Measurements from ENCODE around the gene ENO3.

ENO3 gene

DNA sequence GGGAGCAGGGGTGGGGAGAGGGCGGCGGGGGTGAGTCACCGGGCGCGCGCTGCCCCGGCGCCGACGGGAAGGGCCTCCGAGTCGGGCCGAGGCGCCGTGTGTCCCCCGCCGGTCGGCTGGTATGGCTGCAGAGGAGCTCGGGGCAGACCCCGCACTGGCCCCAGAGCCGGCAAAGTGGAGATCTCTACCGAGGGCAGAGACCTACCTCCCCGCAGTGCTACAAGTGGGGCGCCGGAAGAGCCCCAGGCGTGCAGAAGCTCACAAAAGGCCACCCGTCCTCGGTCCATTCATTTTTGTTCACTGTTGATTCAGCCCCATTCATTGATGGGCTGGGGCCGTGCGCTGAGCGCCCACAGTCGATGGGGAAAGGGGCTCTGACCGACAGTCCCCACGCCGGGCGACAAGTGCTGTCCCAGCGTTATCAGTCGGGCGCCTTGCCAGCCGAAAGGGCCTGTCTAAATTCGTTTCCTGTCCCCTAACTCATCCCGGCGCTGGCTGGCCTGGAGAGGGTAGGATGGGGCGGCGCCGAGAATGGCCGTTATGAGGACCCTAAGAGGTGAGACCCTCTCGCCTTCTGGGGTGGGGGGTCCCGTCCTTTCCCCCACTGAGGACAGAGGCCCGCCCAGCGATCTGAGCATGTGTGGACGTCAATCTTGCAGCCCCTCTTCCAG lies 709 bp upstream of the ENO3 start:
- peak; percentile 48 for DNase-seq (ENCODE audit: low read depth)

GRCh38 chr17:4951486-4951885 lies 567 bp downstream of the ENO3 start:
- DNase-seq (ENCODE audit: low read depth), result no peak

- DNase-seq (ENCODE audit: low read depth), result no peak
Measured at GRCh38 chr17:4953451-4953961, 2.6 kb downstream of the ENO3 start.

GRCh38 chr17:4955091-4955490 lies 4.2 kb downstream of the ENO3 start:
- DNase-seq (ENCODE audit: low read depth), result no peak

DNA sequence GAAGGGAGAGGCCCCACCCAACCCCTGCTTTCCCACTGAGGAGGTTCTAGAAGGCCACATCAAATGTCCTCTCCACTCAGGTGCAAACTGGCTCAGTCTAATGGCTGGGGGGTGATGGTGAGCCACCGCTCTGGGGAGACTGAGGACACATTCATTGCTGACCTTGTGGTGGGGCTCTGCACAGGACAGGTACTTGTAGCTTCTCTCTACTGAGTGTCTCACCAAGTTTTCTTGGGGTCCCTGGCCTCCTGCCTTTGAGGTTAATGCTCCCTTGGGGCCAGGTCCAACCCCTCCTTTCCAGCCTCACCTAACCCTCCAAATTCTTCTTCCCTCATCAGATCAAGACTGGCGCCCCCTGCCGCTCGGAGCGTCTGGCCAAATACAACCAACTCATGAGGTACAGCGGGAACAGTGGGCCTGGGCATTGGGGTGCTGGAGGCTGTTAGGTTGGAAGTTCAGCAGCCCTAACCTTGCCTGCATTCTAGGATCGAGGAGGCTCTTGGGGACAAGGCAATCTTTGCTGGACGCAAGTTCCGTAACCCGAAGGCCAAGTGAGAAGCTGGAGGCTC lies 5.7 kb downstream of the ENO3 start:
- DNase-seq (ENCODE audit: low read depth), result no peak

DNA sequence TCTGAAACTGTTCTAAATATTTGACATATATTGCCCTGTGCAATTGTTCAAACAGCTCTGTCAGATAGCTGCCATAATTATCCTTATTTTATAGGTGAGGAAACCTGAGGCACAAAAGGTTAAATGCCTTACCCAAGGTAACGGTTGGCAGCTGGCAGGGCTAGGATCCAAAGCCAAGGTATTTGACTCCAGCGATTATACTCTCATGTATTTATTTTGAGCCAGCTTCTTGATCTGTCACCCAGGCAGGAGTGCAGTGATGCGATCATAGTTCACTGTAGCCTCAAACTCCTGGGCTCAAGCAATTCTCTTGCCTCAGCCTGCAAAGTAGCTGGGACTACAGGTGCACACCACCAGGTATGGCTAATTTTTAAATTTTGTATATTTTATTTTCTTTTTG lies 7.2 kb downstream of the ENO3 start:
- DNase-seq (ENCODE audit: low read depth), result no peak

DNA sequence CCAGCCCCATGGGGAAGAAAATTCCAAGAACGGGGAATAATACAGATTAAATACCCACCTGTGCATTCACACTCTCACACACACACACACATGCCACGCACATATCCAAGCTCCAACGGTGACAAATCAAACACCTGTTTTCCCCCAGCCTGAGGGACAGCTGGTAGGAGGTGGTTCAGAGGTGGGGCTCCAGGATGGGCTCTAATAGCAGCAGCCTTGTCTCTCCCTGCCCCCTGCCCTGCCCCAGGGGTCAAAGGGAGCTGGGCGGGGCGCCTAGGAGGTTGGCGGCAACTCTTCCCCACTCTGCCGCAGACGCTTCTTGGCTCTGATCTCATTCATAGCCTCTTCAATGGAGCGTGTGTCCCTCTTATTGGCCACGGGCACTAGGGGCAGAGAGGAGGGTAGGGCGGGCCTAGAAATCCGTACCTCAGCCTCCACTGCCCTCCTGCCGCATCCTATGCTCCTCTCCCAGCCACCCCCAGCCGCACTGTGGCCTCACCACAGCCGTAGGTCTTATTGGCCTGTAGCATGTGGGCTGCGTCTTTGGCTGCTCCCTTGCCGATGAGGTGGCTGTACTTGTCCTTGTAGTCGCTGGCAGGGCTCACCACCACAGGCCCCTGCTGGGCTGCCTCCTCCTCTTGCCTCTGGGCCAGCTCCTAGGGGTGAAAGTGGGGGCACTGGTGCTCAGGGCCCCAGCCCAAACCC lies 8.5 kb downstream of the ENO3 start:
- no peak for DNase-seq (ENCODE audit: low read depth)

GRCh38 chr17:4960279-4960922 lies 9.5 kb downstream of the ENO3 start:
- no peak for DNase-seq (ENCODE audit: low read depth)

- no peak for DNase-seq (ENCODE audit: low read depth)
Measured at GRCh38 chr17:4965311-4965986, 14.5 kb downstream of the ENO3 start.

DNA sequence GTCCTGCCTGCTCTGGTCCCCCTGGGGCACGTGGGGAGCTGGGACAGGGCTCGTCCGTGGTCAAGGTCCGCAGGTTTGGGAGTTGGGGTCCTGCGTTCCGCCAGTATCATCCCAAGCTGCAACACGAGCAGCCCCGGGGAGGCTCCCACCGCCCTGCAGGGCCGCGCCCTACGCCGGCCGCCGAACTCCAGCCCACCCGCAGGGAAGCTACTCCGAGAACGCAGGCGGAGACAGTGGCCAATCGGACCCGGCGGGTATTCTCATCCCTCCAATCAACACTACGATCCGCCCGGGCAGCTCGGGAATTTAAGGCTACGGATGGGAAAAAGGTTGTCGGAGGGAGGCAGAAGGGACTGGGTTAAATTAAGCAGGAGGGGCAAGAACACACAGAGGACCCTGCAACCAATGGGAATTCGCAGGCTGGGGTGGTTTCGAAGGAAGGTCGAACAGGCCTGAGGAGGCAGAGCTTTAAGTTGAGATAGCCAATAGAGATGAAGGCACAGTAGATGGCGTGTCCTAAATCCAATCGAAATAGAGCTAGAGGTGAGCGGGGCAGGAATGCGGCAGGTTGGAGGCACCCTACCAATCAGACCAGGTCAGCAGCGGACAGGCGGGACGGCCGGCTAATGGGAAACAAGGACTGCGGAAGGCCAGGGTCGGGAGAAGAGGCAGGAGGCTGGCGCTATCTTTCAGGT lies 16.1 kb downstream of the ENO3 start:
- peak; percentile 91 for DNase-seq (ENCODE audit: low read depth)

- peak; percentile 90 for DNase-seq (ENCODE audit: low read depth)
Measured at GRCh38 chr17:4967539-4968485, 16.9 kb downstream of the ENO3 start, which contains the start of gene SPAG7. Gene SPAG7, minus strand, starts transcription at chr17:4967817. Its CDS starts 13 bp downstream, at chr17:4967804.

DNA sequence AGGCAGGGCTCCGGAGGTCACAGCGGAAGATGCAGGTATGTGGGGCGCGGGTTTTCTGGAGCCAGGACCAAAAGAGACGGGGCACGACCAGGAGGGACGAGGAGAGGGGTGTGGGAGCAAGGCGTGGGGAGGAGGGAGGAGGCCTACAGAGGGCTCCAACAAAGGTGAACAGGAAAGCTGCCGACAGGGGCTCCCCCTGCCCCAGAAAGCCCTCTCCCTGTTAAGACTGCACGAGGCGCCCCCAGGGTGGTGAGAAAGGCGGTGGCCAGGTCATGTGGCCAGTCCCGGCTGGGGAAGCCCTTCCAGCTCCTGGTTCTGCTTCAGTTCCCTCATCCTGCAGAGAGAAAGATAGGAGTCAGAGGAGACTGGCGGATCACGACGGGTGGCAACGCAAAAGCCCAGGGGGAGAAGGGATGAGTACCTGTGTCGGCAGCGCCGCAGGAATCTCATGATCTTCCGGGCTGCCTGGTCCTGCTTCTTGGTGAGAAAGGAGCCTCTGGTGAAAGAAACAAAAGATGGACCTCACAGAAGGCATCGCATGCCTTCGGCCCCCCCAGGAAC lies 17.6 kb downstream of the ENO3 start:
- DNase-seq (ENCODE audit: low read depth), result no peak

- no peak for DNase-seq (ENCODE audit: low read depth)
Measured at GRCh38 chr17:4969047-4969550, 18.2 kb downstream of the ENO3 start.

DNA sequence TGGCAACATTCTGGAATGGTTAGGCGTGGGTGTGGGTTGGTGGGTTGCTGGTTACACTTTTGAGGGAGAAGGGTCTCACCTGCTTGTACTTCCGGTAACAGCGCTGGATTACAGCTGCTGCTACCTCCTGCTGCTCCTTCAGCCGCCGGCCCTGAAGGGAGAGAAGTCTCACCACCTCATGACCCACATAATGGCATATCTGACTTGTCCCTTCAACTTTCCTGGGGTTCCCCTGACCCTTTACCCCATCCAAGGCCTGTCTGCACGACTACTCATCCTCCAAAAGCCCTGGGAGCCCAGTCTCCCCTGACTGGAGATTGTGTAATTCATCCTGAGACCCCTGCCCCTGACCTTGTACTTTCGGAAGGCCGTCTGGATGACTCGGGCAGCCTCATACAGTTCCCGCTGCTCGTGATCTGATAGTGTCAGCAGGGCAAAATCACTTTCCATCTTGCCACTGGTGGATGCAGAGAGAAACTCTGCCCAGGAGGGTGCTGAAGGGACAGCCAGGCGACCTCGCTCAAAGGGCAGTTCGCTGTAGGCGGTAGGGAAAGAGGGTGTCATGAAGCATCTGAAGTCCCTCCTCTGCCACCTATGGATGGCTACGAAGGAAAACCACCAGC lies 18.7 kb downstream of the ENO3 start:
- DNase-seq (ENCODE audit: low read depth), result no peak

GRCh38 chr17:4970273-4970672 lies 19.4 kb downstream of the ENO3 start:
- no peak for DNase-seq (ENCODE audit: low read depth)

DNA sequence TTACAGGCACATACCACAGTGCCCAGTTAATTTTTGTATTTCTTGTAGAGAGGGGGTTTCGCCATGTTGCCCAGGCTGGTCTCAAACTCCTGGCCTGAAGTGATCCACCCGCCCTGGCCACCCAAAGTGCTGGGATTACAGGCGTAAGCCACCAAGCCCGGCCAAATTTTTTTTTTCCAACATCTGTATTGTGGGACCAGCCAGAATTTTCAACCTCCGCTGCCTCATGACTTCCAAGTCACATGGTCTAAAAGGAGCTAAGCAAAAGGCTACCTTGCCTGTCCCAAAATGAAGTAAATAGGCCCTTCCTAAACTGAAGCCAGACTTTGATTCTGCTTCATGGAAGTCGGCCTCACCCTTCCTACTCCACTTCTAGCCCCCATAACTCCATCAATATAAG lies 20.9 kb downstream of the ENO3 start:
- DNase-seq (ENCODE audit: low read depth), result no peak

- no peak for DNase-seq (ENCODE audit: low read depth)
Measured at GRCh38 chr17:4972322-4972721, 21.4 kb downstream of the ENO3 start.

DNA sequence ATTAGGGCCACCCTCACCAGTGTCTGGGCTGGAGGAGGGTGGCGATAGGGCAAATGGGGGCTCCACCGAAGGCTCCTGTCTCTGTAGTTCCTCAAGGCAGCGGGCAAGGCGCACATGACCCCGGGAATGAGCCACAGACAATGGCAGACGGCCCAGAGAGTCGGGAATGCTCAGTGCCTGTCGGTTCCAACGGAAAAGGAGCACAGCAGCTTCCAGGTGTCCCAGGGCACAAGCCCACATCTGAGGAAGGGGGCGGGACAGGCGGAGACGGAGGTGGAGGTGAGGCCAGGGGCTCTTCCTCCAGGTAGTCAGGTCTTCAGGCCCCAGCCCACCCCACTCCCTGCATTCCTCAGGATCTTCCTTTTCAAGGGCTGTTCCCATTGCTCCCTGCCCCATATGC lies 21.8 kb downstream of the ENO3 start:
- no peak for DNase-seq (ENCODE audit: low read depth)
